Gastroesophageal sphincter (tissue), 4 donors: ENCODE results near the gene NEK10. TPM values are rescaled to one million over a fixed set of nuclear protein-coding genes. Genes with fewer than 3 reads are reported as not detected.

Source experiments
- ATAC-seq: fragments of 150-250 bp; one replicate; pipeline ENCODE4 v1.9.1; 2016; ENCODE audit warnings: mild to moderate bottlenecking, moderate library complexity
- H3K27ac ChIP-seq, 4 donors: fragments of 200-600 bp; sonication (generic) in 3 of 4; 1 replicate in 3 of 4; 2 replicates in 1 of 4; pipeline ENCODE4 v1.5.1; 2016 to 2019
- H3K27me3 ChIP-seq: fragments of 200-600 bp; sonication (generic); one replicate; pipeline ENCODE4 v1.5.1; 2019
- H3K36me3 ChIP-seq, 2 donors: fragments of 200-600 bp; sonication (generic); one replicate each; pipeline ENCODE4 v1.5.1; 2019; ENCODE audit warnings: control low read depth in 1 of 2
- H3K4me1 ChIP-seq, 3 donors: fragments of 200-600 bp; sonication (generic); 1 replicate in 2 of 3; 2 replicates in 1 of 3; pipeline ENCODE4 v1.5.1; 2016 to 2019; ENCODE audit warnings: control low read depth in 2 of 3
- H3K4me3 ChIP-seq, 2 donors: fragments of 200-600 bp; sonication (generic); one replicate each; pipeline ENCODE4 v1.5.1; 2019; ENCODE audit warnings: mild to moderate bottlenecking in 1 of 2, moderate library complexity in 1 of 2
- H3K9me3 ChIP-seq, 3 donors: fragments of 200-600 bp; sonication (generic); one replicate each; pipeline ENCODE4 v1.5.1; 2017 to 2019; ENCODE audit warnings: control low read depth in 2 of 3
- EP300 ChIP-seq: sonication (generic); formaldehyde crosslinking; IDR thresholded peaks from one replicate; pipeline ENCODE4 v1.6.1; 2017; ENCODE audit warnings: antibody characterized with exemption, mild to moderate bottlenecking
- POLR2A ChIP-seq, 2 donors: fragments of 450-650 bp; IDR thresholded peaks; one replicate each; pipeline ENCODE4 v1.6.1; 2017; ENCODE audit warnings: antibody characterized with exemption in 2 of 2, mild to moderate bottlenecking in 2 of 2, moderate library complexity in 1 of 2
- POLR2AphosphoS5 ChIP-seq: sonication (generic); formaldehyde crosslinking; IDR thresholded peaks from one replicate; pipeline ENCODE4 v1.6.1; 2017; ENCODE audit warnings: antibody characterized with exemption
- WGBS, 2 donors: methylation state at CpG; one replicate each; pipeline ENCODE4 v1.1.5; 2018; ENCODE audit warnings: low coverage in 1 of 2; 5-methylcytosine and 5-hydroxymethylcytosine counted together
- total RNA-seq, 4 donors: library from RNA; depleted of rRNA; stranded (reverse); fragments of >200 nt; gene quantifications; one replicate each; pipeline ENCODE4 v1.1.0, GENCODE V29; 2016
- TF ChIP-seq, protein P1 (sequence below), 4 experiments: fragments of 200-600 bp in 2 of 4; fragments of 450-650 bp in 2 of 4; sonication (generic) in 1 of 4; IDR thresholded peaks; one replicate each; pipeline ENCODE4 v1.5.1; 2017 to 2019; ENCODE audit warnings: antibody characterized with exemption in 4 of 4, mild to moderate bottlenecking in 2 of 4, moderate library complexity in 2 of 4

Gene NEK10
- total RNA-seq, 4 donors from 2014 or later = 0.62 to 2.7 (median 1.5) TPM

DNA sequence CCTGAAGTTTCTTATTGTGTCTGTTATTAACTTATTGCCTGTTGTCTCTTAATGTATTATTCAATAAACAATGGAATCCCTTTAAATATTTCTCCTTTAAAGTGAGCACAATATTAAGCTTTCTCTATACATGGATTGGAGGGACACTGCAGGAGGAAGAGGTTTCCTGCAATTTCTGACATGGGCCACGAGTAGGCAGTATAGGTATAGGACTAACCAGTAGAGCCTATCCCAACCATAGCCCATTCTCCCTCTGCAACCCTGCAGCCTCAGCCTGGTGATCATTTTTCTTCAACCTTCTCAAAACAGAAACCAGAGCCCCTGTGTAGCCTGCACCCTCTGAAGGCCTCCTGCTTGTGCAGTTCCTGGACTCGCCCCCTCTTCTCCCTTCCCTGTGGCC is 124.8 kb downstream of the NEK10 start:
- ATAC-seq = no peak
- whole genome bisulfite sequencing, 2 donors = 100% methylated on average over 2 of the region's 2 CpGs; no CpG with 5 or more reads in 1 of the 2 donors
- Histone ChIP-seq H3K27me3 (no peaks in the 10 kb centered on the region), H3K4me3 (no peak overlapping the region), H3K36me3 (no peaks in the 10 kb centered on the region), H3K4me1 (no peaks in the 10 kb centered on the region), H3K9me3 (no peaks in the 10 kb centered on the region), H3K27ac (no peak overlapping the region)
- TF ChIP-seq EP300 = no peak
- no peak for TF ChIP-seq POLR2A (IDR thresholded peaks at IDR 0.05)
- TF ChIP-seq, protein P1, sequence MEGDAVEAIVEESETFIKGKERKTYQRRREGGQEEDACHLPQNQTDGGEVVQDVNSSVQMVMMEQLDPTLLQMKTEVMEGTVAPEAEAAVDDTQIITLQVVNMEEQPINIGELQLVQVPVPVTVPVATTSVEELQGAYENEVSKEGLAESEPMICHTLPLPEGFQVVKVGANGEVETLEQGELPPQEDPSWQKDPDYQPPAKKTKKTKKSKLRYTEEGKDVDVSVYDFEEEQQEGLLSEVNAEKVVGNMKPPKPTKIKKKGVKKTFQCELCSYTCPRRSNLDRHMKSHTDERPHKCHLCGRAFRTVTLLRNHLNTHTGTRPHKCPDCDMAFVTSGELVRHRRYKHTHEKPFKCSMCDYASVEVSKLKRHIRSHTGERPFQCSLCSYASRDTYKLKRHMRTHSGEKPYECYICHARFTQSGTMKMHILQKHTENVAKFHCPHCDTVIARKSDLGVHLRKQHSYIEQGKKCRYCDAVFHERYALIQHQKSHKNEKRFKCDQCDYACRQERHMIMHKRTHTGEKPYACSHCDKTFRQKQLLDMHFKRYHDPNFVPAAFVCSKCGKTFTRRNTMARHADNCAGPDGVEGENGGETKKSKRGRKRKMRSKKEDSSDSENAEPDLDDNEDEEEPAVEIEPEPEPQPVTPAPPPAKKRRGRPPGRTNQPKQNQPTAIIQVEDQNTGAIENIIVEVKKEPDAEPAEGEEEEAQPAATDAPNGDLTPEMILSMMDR (IDR thresholded peaks at IDR 0.05) = no peak
- no peak for TF ChIP-seq POLR2AphosphoS5

DNA sequence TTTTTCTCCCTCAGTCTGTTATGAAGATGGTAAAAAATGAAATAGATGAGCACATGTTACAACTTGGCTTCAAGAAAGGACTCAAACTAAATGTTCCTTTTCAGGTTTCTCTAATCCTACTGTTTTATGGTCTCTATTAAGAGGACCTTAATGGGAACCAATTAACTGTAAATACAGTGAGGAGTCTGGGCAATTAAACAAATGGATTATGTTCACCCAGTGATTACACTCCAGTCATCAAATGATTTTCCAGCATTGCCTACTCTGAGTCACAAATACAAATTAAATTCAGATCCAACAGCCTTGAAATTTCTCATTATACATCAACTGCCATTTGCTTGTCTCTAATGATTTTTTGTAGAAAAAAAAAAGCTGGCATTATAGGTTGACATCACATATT is 129.2 kb downstream of the NEK10 start:
- Histone ChIP-seq H3K27me3 (no peaks in the 10 kb centered on the region), H3K27ac (no peak overlapping the region), H3K4me3 (no peak overlapping the region), H3K4me1 (no peaks in the 10 kb centered on the region), H3K9me3 (peaks cover 0 to 34% (median 0%) of the 10 kb centered on the region in 3 donors), H3K36me3 (no peaks in the 10 kb centered on the region)
- TF ChIP-seq POLR2A (IDR thresholded peaks at IDR 0.05) (no peak), EP300 (no peak), POLR2AphosphoS5 (no peak)
- TF ChIP-seq, protein P1 (IDR thresholded peaks at IDR 0.05) = no peak
- no peak for ATAC-seq

DNA sequence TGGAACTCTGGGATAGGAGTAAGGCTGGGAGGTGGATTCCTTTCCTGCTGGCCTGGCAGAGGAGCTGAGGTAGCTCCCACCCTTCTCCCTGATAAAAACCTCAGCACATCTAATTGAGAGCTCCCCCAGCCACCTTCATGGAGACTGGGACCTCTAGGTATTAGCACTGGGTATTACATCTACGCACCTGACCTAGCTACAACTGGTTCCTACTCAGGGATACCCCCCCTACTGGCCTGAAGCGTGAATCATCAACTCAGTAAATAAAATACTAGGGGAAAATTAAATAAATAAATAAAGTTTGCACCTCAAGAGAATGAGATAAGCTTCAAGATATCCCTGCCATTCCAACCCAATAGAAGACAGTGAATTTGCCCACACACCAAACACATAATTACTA is 140.4 kb downstream of the NEK10 start:
- no peak for ATAC-seq
- WGBS, 2 donors = 86 to 88% methylated on average over 1 to 2 of the region's 2 CpGs
- Histone ChIP-seq H3K4me3 (no peak overlapping the region), H3K9me3 (peaks cover 0 to 21% (median 2%) of the 10 kb centered on the region in 3 donors), H3K36me3 (no peaks in the 10 kb centered on the region), H3K4me1 (no peaks in the 10 kb centered on the region), H3K27ac (no peak overlapping the region), H3K27me3 (no peaks in the 10 kb centered on the region)
- TF ChIP-seq POLR2AphosphoS5 (no peak), EP300 (no peak)
- TF ChIP-seq, protein P1 (IDR thresholded peaks at IDR 0.05) = no peak

DNA sequence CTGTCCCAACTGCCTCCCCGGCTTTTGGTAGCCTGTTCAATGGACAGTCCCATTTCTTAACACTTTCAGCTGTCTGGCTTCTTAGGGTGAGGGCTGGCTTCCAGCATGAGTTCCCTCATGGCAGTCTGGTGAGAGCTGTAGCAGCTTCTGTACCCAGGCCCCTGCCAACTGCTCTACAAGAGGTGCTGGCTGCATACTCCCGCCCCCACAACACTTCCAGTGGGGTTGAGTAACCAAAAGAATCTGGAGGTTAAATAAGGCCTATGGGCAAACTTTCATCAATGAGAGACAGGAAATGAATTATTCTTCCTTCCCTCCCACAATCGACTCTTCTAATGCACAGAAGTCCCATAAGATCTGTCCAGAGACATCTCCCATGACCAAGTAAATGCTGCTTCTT is 145.0 kb downstream of the NEK10 start:
- no peaks in the 10 kb centered on the region for H3K9me3 ChIP-seq
- H3K4me3 ChIP-seq = no peak overlapping the region
- no peaks in the 10 kb centered on the region for H3K4me1 ChIP-seq
- TF ChIP-seq POLR2AphosphoS5 (no peak), EP300 (no peak), POLR2A (IDR thresholded peaks at IDR 0.05) (no peak)
- TF ChIP-seq, protein P1 (IDR thresholded peaks at IDR 0.05) = no peak
- H3K27ac ChIP-seq = no peak overlapping the region
- H3K36me3 ChIP-seq = no peaks in the 10 kb centered on the region
- no peak for ATAC-seq
- 76 to 100% methylated on average over 1 to 3 of the region's 3 CpGs for WGBS, 2 donors
- no peaks in the 10 kb centered on the region for H3K27me3 ChIP-seq

DNA sequence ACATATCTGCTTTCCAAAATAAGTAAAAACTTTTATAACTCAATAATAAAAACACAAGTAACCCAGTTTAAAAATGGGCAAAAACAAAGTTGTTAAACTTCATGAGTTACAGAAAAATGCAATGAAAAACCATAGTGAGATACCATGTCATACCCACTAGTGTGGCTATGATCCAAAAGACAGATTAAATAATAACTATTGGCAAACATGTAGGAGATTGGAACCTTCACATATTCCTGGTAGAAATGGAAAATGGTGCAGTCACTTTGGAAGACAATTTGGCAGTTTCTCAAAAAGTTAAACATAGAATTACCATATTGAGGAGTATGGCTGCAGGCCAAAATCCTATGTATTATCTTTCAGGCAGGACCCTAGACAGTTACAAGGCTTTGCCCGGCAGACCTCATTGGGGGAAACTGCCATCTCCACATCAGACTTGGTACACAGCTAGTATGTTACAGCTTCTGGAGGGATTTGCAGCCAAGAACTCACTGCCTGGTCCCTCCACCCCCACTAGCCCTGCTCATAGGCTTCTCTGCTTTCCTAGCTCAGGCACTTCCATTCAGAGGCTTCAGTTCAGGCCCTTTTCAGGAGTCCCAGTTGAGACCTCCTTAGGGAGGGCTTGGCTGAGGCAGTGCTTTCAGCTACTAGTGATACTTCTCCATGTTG is 147.8 kb downstream of the NEK10 start:
- Histone ChIP-seq H3K27ac (no peak overlapping the region), H3K9me3 (no peaks in the 10 kb centered on the region), H3K4me1 (no peaks in the 10 kb centered on the region), H3K36me3 (no peaks in the 10 kb centered on the region), H3K27me3 (no peaks in the 10 kb centered on the region), H3K4me3 (no peak overlapping the region)
- no peak for TF ChIP-seq EP300
- TF ChIP-seq, protein P1 (IDR thresholded peaks at IDR 0.05) = no peak
- no peak for TF ChIP-seq POLR2AphosphoS5
- TF ChIP-seq POLR2A (IDR thresholded peaks at IDR 0.05) = no peak
- ATAC-seq = no peak
- 67 to 80% methylated on average over 1 of the region's 1 CpG for WGBS, 2 donors
